Ascending aorta (tissue), 2 donors: ENCODE measurements around the gene PDCD1LG2. TPM values are rescaled to one million over a fixed set of nuclear protein-coding genes. Genes with fewer than 3 reads are reported as not detected.
"Not testable (repeated sequence)": the region's sequence is repeated elsewhere in the genome, so short reads cannot be mapped to it uniquely, and the experiment has no call there.

ENCODE experiments used
- DNase-seq, 2 donors: peaks; one replicate each; pipeline ENCODE4 v3.0.0-alpha.2; 2019; ENCODE audit warnings: low spot score in 2 of 2
- H3K27ac ChIP-seq, 2 donors: fragments of 200-600 bp; sonication (generic); one replicate each; pipeline ENCODE4 v1.5.1; 2016 to 2017; ENCODE audit warnings: mild to moderate bottlenecking in 1 of 2
- H3K27me3 ChIP-seq: fragments of 200-600 bp; sonication (generic); one replicate; pipeline ENCODE4 v1.5.1; 2017
- H3K36me3 ChIP-seq, 2 donors: fragments of 200-600 bp; sonication (generic); one replicate each; pipeline ENCODE4 v1.5.1; 2016
- H3K4me1 ChIP-seq, 2 donors: fragments of 200-600 bp; sonication (generic); one replicate each; pipeline ENCODE4 v1.5.1; 2016 to 2017; ENCODE audit warnings: mild to moderate bottlenecking in 1 of 2
- H3K4me3 ChIP-seq, 2 donors: fragments of 200-600 bp; sonication (generic); one replicate each; pipeline ENCODE4 v1.5.1; 2016 to 2017; ENCODE audit warnings: mild to moderate bottlenecking in 1 of 2
- H3K9me3 ChIP-seq, 2 donors: fragments of 200-600 bp; sonication (generic); one replicate each; pipeline ENCODE4 v1.5.1; 2016
- intact Hi-C: fragments of 100-400 bp; cut with DNase I; formaldehyde crosslinking; loops from one replicate; pipeline ENCODE4 v1.15.1; 2023
- total RNA-seq: library from RNA; depleted of rRNA; stranded (reverse); fragments of >200 nt; gene quantifications from one replicate; pipeline ENCODE4 v1.1.0, GENCODE V29; 2016
- TF ChIP-seq, protein P1 (sequence below), 3 experiments: fragments of 200-600 bp in 2 of 3; fragments of 450-650 bp in 1 of 3; sonication (generic) in 2 of 3; IDR thresholded peaks; one replicate each; pipeline ENCODE4 v1.5.1; 2016 to 2019; ENCODE audit warnings: antibody characterized with exemption in 3 of 3, mild to moderate bottlenecking in 1 of 3, moderate library complexity in 1 of 3

PDCD1LG2 gene
- 1.1 TPM for total RNA-seq

DNA sequence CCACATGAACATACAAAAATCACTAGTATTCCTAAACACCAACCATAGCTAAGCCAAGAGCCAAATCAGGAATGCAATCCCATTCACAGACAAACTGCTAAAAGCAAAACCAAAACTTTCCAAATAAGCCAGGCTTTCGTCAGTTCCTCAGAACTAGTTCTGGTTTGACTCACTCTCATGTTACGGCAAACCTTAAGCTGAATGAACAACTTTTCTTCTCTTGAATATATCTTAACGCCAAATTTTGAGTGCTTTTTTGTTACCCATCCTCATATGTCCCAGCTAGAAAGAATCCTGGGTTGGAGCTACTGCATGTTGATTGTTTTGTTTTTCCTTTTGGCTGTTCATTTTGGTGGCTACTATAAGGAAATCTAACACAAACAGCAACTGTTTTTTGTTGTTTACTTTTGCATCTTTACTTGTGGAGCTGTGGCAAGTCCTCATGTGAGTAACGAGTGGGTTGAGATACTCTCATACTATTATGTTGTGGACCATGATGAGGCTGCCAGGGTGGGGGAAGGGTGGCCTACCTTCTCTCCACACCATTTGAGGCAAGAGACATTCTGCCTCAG, at the start of gene PDCD1LG2:
Gene PDCD1LG2, plus strand, starts transcription at position 172 of the 572 bp plus-strand sequence. CDS start 12,016 bp downstream, outside the sequence.
- no peaks in the 10 kb centered on the region for H3K27me3 ChIP-seq
- DNase-seq: no peak
- intact Hi-C loops: loop anchor here (5.0 kb wide), 1 partner anchor 42 kb away; no protein-coding TSS in a partner anchor
- H3K9me3 ChIP-seq: no peaks in the 10 kb centered on the region
- H3K27ac ChIP-seq: peak within 1 kb of the TSS; percentile 76 to 79
- TF ChIP-seq, protein P1, sequence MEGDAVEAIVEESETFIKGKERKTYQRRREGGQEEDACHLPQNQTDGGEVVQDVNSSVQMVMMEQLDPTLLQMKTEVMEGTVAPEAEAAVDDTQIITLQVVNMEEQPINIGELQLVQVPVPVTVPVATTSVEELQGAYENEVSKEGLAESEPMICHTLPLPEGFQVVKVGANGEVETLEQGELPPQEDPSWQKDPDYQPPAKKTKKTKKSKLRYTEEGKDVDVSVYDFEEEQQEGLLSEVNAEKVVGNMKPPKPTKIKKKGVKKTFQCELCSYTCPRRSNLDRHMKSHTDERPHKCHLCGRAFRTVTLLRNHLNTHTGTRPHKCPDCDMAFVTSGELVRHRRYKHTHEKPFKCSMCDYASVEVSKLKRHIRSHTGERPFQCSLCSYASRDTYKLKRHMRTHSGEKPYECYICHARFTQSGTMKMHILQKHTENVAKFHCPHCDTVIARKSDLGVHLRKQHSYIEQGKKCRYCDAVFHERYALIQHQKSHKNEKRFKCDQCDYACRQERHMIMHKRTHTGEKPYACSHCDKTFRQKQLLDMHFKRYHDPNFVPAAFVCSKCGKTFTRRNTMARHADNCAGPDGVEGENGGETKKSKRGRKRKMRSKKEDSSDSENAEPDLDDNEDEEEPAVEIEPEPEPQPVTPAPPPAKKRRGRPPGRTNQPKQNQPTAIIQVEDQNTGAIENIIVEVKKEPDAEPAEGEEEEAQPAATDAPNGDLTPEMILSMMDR (IDR thresholded peaks at IDR 0.05): no peak
- peak within 1 kb of the TSS; percentile 29 to 54 for H3K4me3 ChIP-seq
- H3K36me3 ChIP-seq: no peaks in the 10 kb centered on the region
- peaks cover 0 to 4% of the 10 kb centered on the region in 2 donors for H3K4me1 ChIP-seq

DNA sequence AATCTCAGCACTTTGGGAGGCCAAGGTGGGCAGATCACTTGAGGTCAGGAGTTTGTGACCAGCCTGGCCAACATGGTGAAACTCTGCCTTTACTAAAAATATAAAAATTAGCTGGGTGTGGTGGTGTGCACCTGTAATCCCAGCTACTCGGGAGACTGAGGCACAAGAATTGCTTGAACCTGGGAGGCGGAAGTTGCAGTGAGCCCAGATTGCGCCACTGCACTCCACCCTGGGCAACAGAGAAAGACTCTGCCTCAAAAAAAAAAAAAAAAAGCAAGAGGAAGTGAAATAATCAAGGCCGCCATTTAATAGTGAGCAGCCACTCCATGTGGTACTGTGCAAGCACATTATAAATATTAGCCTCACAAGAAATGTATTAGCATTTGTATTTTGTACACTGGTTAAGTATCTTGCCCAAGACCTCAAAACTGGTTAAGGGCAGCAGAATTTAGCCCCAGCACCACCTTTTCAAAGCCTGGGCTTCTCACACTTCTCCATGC, 45.5 kb upstream of the PDCD1LG2 start:
- intact Hi-C loops, H3K27ac ChIP-seq, H3K4me1 ChIP-seq, H3K9me3 ChIP-seq, DNase-seq, H3K27me3 ChIP-seq, H3K4me3 ChIP-seq: not testable (repeated sequence)
- peaks cover 2 to 14% of the 10 kb centered on the region in 2 donors for H3K36me3 ChIP-seq

GRCh38 chr9:5466005-5466404, 44.3 kb upstream of the PDCD1LG2 start:
- no peaks in the 10 kb centered on the region for H3K27me3 ChIP-seq
- TF ChIP-seq, protein P1 (IDR thresholded peaks at IDR 0.05): no peak

DNA sequence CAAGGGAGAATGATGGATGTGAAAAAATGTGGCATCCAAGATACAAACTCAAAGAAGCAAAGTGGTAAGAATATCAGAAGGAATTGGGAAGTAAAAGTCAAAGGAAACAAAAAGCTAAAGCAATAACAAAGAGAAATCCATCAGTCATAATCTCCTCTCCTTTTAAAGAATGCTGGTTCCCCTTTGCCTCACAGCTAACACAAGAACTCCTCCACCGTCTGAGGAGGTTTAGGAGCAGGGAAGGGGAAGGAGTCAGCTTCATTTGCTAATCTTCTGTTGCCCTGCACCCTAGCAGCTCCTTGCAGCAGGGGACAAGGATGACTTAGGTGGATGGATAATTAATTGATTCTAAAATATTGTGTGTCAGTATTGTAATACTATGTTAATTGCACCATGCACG, 43.6 kb upstream of the PDCD1LG2 start:
- H3K27ac ChIP-seq: no peak overlapping the region
- no peak for DNase-seq
- TF ChIP-seq, protein P1 (IDR thresholded peaks at IDR 0.05): no peak
- no peaks in the 10 kb centered on the region for H3K4me1 ChIP-seq
- no peak overlapping the region for H3K4me3 ChIP-seq
- no peaks in the 10 kb centered on the region for H3K27me3 ChIP-seq
- intact Hi-C loops: no loop called here
- H3K9me3 ChIP-seq: no peaks in the 10 kb centered on the region
- H3K36me3 ChIP-seq: peaks cover 0 to 14% of the 10 kb centered on the region in 2 donors

More at GRCh38 chr9:5466005-5466404, 44.3 kb upstream of the PDCD1LG2 start:
- DNase-seq: no peak
- H3K4me1 ChIP-seq: no peaks in the 10 kb centered on the region
- no peak overlapping the region for H3K27ac ChIP-seq
- H3K36me3 ChIP-seq: peaks cover 0 to 14% of the 10 kb centered on the region in 2 donors
- H3K4me3 ChIP-seq: no peak overlapping the region
- intact Hi-C loops: no loop called here
- no peaks in the 10 kb centered on the region for H3K9me3 ChIP-seq

GRCh38 chr9:5468850-5469249, 41.5 kb upstream of the PDCD1LG2 start:
- DNase-seq: no peak
- Histone ChIP-seq H3K4me1 (no peaks in the 10 kb centered on the region), H3K4me3 (no peak overlapping the region), H3K27ac (no peak overlapping the region), H3K9me3 (no peaks in the 10 kb centered on the region), H3K36me3 (peaks cover 0 to 5% of the 10 kb centered on the region in 2 donors), H3K27me3 (no peaks in the 10 kb centered on the region)
- TF ChIP-seq, protein P1 (IDR thresholded peaks at IDR 0.05): no peak
- intact Hi-C loops: no loop called here

GRCh38 chr9:5470122-5470521, 40.2 kb upstream of the PDCD1LG2 start:
- H3K36me3 ChIP-seq: no peaks in the 10 kb centered on the region
- no peak overlapping the region for H3K27ac ChIP-seq
- no peaks in the 10 kb centered on the region for H3K4me1 ChIP-seq
- H3K4me3 ChIP-seq: no peak overlapping the region
- no peak for DNase-seq
- H3K27me3 ChIP-seq: no peaks in the 10 kb centered on the region
- no peaks in the 10 kb centered on the region for H3K9me3 ChIP-seq
- TF ChIP-seq, protein P1 (IDR thresholded peaks at IDR 0.05): no peak
- intact Hi-C loops: no loop called here
